ENCODE results near the gene ARFRP1. TPM values are rescaled to one million over a fixed set of nuclear protein-coding genes. Genes with fewer than 3 reads are reported as not detected.

Gene ARFRP1
- total RNA-seq, 4 donors from 2014 or later, result 46.2 to 75.4 (median 56.2) TPM

DNA sequence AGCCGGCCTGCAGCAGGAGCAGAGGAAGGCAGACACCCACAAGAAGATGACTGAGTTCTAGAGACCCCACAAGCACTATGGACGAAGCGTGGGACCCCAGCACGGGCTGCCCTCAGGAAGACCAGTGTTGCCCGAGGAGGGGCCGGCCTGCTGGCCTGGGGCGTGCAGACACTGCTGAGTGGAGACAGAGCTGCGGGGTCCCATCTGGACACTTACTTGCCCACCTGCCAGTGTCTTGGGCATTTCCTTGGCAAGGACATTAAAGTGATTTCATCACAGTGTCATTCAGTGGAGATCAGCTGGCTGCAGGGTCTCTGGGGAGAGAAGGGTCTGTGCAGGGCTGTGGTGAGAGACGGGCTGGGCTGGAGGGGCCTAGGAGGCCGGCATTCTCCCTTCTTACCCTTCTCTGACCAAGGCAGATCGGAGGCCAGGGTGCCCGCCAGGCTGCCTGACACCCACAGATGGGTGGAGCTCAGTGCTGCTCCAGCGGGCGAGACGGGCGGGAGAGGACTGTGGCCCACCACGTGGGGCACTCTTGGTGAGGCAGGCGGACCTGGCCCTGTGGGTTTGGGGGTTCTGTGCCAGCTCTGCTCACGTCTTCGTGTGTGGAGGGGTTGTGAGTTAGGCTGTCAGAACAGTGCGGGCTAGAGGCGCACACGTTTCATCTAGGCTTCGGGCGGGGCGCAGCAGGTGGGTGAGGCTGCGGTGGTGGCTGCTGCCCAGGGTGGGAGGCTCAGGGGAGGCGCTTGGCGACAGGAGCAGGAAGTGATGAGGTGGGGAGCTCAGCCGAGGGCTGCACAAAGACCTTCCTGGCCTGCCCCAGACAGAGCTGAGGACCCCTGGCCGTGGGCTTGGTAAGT lies 28.3 kb upstream of the ARFRP1 start, which contains the start of gene LIME1:
Gene LIME1, plus strand, starts transcription at position 806 of the 860 bp plus-strand sequence. CDS start 886 bp downstream, outside the sequence.
- Histone ChIP-seq H3K36me3 (no peaks in the 10 kb centered on the region), H3K27me3 (no peaks in the 10 kb centered on the region), H3K4me3 (peak within 1 kb of the TSS; percentile 9 to 52 (median 26)), H3K4me1 (peaks cover 30 to 48% (median 41%) of the 10 kb centered on the region in 4 donors), H3K27ac (peak within 1 kb of the TSS; percentile 59 to 93 (median 82)), H3K9me3 (no peaks in the 10 kb centered on the region)
- DNase-seq, result peak; percentile 83
- 40 to 51% methylated on average over 1 to 28 of the region's 31 CpGs for WGBS, 2 donors (ENCODE audit: low coverage in 1 of 2)
- in situ Hi-C loops (cut with MboI; ENCODE audit: low pct_ligation_motif_present in 1 of 4, low pct_unique_long_range_greater_than_20kb in 1 of 4, low sequenced_read_pairs in 3 of 4) (no loop called here), intact Hi-C loops (cut with DNase I; ENCODE audit: low total_unique reads) (no loop called here)
- TF ChIP-seq EP300 (IDR thresholded peaks at IDR 0.05; ENCODE audit: low read depth) (no peak), POLR2A (IDR thresholded peaks at IDR 0.05) (peak; percentile 16), POLR2AphosphoS5 (IDR thresholded peaks at IDR 0.05) (peak in 1 of 3 donors; percentile 26)
- TF ChIP-seq, protein P1, sequence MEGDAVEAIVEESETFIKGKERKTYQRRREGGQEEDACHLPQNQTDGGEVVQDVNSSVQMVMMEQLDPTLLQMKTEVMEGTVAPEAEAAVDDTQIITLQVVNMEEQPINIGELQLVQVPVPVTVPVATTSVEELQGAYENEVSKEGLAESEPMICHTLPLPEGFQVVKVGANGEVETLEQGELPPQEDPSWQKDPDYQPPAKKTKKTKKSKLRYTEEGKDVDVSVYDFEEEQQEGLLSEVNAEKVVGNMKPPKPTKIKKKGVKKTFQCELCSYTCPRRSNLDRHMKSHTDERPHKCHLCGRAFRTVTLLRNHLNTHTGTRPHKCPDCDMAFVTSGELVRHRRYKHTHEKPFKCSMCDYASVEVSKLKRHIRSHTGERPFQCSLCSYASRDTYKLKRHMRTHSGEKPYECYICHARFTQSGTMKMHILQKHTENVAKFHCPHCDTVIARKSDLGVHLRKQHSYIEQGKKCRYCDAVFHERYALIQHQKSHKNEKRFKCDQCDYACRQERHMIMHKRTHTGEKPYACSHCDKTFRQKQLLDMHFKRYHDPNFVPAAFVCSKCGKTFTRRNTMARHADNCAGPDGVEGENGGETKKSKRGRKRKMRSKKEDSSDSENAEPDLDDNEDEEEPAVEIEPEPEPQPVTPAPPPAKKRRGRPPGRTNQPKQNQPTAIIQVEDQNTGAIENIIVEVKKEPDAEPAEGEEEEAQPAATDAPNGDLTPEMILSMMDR (IDR thresholded peaks at IDR 0.05), result no peak

DNA sequence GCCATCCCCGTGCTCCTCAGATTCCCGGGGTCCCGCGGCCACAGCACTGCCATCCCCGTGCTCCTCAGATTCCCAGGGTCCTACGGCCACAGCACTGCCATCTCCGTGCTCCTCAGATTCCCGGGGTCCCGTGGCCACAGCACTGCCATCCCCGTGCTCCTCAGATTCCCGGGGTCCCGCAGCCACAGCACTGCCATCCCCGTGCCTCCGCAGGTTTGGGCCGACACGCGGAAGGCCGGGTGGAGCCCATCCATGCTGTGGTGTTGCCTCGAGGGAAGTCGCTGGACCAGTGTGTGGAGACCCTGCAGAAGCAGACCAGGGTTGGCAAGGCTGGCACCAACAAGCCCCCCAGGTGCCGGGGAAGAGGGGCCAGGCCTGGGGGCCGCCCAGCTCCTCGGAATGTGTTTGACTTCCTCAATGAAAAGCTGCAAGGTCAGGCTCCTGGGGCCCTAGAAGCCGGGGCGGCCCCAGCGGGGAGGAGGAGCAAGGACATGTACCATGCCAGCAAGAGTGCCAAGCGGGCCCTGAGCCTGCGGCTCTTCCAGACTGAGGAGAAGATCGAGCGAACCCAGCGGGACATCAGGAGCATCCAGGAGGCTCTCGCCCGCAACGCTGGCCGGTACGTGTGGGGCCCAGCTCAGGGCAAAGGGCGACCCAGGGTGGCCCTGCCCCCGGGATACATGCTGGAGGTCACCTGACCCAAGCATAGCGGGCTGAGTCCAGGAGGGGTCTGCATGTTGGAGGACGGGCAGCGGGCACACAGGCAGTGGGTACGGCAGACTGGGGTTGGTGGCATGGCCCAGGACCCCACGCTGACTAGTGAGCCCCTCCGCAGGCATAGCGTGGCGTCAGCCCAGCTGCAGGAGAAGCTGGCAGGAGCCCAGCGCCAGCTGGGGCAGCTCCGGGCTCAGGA lies 27.4 kb upstream of the ARFRP1 start:
- no peaks in the 10 kb centered on the region for H3K27me3 ChIP-seq
- no peaks in the 10 kb centered on the region for H3K9me3 ChIP-seq
- intact Hi-C loops (cut with DNase I; ENCODE audit: low total_unique reads), result no loop called here
- in situ Hi-C loops (cut with MboI; ENCODE audit: low pct_ligation_motif_present in 1 of 4, low pct_unique_long_range_greater_than_20kb in 1 of 4, low sequenced_read_pairs in 3 of 4), result no loop called here
- no peak for DNase-seq
- TF ChIP-seq POLR2A (IDR thresholded peaks at IDR 0.05) (no peak), POLR2AphosphoS5 (IDR thresholded peaks at IDR 0.05) (no peak), EP300 (IDR thresholded peaks at IDR 0.05; ENCODE audit: low read depth) (no peak)
- TF ChIP-seq, protein P1 (IDR thresholded peaks at IDR 0.05), result no peak
- peaks cover 28 to 39% (median 34%) of the 10 kb centered on the region in 4 donors for H3K4me1 ChIP-seq
- H3K36me3 ChIP-seq, result no peaks in the 10 kb centered on the region
- H3K4me3 ChIP-seq, result no peak overlapping the region
- H3K27ac ChIP-seq, result peak overlapping the region in 1 of 4 donors; percentile 93
- WGBS, 2 donors (ENCODE audit: low coverage in 1 of 2), result 92 to 94% methylated on average over 10 to 34 of the region's 48 CpGs

DNA sequence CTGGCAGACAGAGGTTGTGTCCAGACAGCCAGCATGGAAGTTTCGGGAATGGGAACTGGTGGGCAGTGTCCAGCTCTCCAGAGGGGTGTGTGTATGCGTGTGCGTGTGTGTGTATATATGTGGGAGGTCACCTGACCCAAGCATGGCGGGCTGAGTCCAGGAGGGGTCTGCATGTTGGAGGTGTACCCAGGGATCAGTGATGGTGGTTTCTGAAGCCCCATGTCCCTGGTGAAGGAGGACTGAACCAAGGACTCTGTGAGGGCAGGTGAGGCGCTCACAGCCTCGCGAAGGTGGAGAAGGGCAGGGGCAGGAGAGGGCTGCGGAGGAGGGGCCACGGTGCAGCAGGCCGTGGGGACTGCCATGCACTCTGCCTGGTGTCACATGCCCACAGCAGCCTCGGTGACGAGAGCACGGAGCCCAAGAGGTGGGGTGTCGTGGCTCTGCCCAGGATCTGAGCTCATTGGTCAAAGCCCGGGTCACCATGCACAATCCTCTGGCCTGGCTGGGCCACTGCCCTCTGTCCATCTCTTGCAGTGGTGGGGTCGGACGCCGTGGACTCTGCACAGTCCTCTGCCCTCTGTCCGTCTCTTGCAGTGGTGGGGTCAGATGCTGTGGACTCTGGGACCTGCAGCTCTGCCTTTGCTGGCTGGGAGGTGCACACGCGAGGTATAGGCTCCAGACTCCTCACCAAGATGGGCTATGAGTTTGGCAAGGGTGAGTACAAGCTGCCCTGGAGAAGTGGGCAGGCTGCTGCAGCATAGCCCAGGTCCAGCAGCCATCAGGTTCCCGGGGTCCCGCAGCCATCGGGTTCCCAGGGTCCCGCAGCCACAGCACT lies 26.6 kb upstream of the ARFRP1 start:
- no peak for DNase-seq
- no peaks in the 10 kb centered on the region for H3K27me3 ChIP-seq
- H3K4me1 ChIP-seq, result peaks cover 28 to 38% (median 34%) of the 10 kb centered on the region in 4 donors
- no peaks in the 10 kb centered on the region for H3K9me3 ChIP-seq
- in situ Hi-C loops (cut with MboI; ENCODE audit: low pct_ligation_motif_present in 1 of 4, low pct_unique_long_range_greater_than_20kb in 1 of 4, low sequenced_read_pairs in 3 of 4), result no loop called here
- TF ChIP-seq POLR2A (IDR thresholded peaks at IDR 0.05) (no peak), POLR2AphosphoS5 (IDR thresholded peaks at IDR 0.05) (no peak), EP300 (IDR thresholded peaks at IDR 0.05; ENCODE audit: low read depth) (no peak)
- TF ChIP-seq, protein P1 (IDR thresholded peaks at IDR 0.05), result no peak
- no peak overlapping the region for H3K4me3 ChIP-seq
- intact Hi-C loops (cut with DNase I; ENCODE audit: low total_unique reads), result no loop called here
- H3K27ac ChIP-seq, result no peak overlapping the region
- H3K36me3 ChIP-seq, result no peaks in the 10 kb centered on the region
- WGBS, 2 donors (ENCODE audit: low coverage in 1 of 2), result 90 to 94% methylated on average over 5 to 25 of the region's 25 CpGs

Data from transverse colon (tissue), 4 donors.